Endothelial cell of umbilical vein (primary cell): ENCODE measurements around the gene CACNA1B. TPM values are rescaled to one million over a fixed set of nuclear protein-coding genes. Genes with fewer than 3 reads are reported as not detected.

Experiments used
- BruUV-seq: library from RNA; stranded (reverse); fragments of 400-500 nt; replicated peaks from 2 replicates; lab custom pipeline; 2021; lab: Mats Ljungman, UMichigan
- CTCF ChIA-PET: fragments of 300-600, 350-600 bp; sonication (Branson Sonifier 250); formaldehyde crosslinking; loops from one replicate; lab custom pipeline; 2021; ENCODE audit warnings: antibody characterized with exemption, inconsistent platforms; lab: Charles Lee
- POLR2A ChIA-PET: fragments of 300-600, 350-600 bp; sonication (Branson Sonifier 250); formaldehyde crosslinking; loops from one replicate; lab custom pipeline; 2021; ENCODE audit warnings: antibody characterized with exemption, inconsistent platforms; lab: Charles Lee
- DNase-seq: peaks from one replicate; pipeline ENCODE4 v3.0.0-alpha.2; 2011; ENCODE audit warnings: low read depth, low spot score
- FAIRE-seq: peaks from 2 replicates; lab custom pipeline; 2011; peaks lifted over from hg19 to GRCh38; lab: Jason Lieb, UNC
- H2AFZ ChIP-seq: 2 replicates; pipeline ENCODE4 v1.6.0; 2012; ENCODE audit warnings: low read depth, low read length, control low read depth, inconsistent platforms
- H3K27ac ChIP-seq: 2 replicates; pipeline ENCODE4 v1.5.1; 2011; ENCODE audit warnings: low read depth, mild to moderate bottlenecking, control low read depth, low read length, moderate library complexity; ENCODE audit not compliant: insufficient read depth
- H3K27me3 ChIP-seq, 2 experiments: 2 replicates each; pipeline versions ENCODE4 v1.6.0 to v1.6.1; 2011; ENCODE audit warnings: low read length in 2 of 2, mixed read lengths in 1 of 2; ENCODE audit not compliant: control insufficient read depth in 2 of 2, insufficient read depth in 2 of 2
- H3K36me3 ChIP-seq, 2 experiments: 2 replicates in 1 of 2; 3 replicates in 1 of 2; pipeline ENCODE4 v1.5.1; 2011; ENCODE audit warnings: low read length in 2 of 2, mild to moderate bottlenecking in 1 of 2, moderate library complexity in 1 of 2; ENCODE audit not compliant: control insufficient read depth in 2 of 2, insufficient read depth in 2 of 2; ENCODE audit errors: extremely low read depth in 1 of 2
- H3K4me1 ChIP-seq: 3 replicates; pipeline ENCODE4 v1.5.1; 2011; ENCODE audit warnings: mild to moderate bottlenecking, low read length; ENCODE audit not compliant: control insufficient read depth, insufficient read depth; ENCODE audit errors: extremely low read depth
- H3K4me2 ChIP-seq: 2 replicates; pipeline ENCODE4 v1.6.1; 2011; ENCODE audit warnings: low read length, control low read depth, mixed read lengths; ENCODE audit not compliant: insufficient read depth
- H3K4me3 ChIP-seq, 3 experiments: fragments of 200-600 bp in 1 of 3; sonication (generic), shearing (Covaris generic) in 1 of 3; replicated peaks in 1 of 3; 2 replicates each; pipeline ENCODE4 v1.5.1; 2011 to 2016; ENCODE audit warnings: control low read depth in 3 of 3, low read length in 3 of 3, mild to moderate bottlenecking in 2 of 3, inconsistent platforms in 1 of 3, low read depth in 1 of 3, moderate library complexity in 1 of 3; ENCODE audit not compliant: insufficient read depth in 1 of 3
- H3K79me2 ChIP-seq: 2 replicates; pipeline ENCODE4 v1.6.0; 2012; ENCODE audit warnings: low read length, inconsistent platforms; ENCODE audit not compliant: control insufficient read depth, insufficient read depth
- H3K9ac ChIP-seq: replicated peaks from 2 replicates; pipeline ENCODE3; 2011; ENCODE audit warnings: low read length, control low read depth; ENCODE audit not compliant: insufficient read depth; ENCODE audit errors: extremely low read depth
- H3K9me1 ChIP-seq: replicated peaks from 3 replicates; pipeline ENCODE4 v1.6.0; 2011; ENCODE audit warnings: mild to moderate bottlenecking, low read length; ENCODE audit not compliant: control insufficient read depth, insufficient read depth; ENCODE audit errors: extremely low read depth
- H3K9me3 ChIP-seq: replicated peaks from 2 replicates; pipeline ENCODE4 v1.5.1; 2012; ENCODE audit warnings: low read length, inconsistent platforms; ENCODE audit not compliant: control insufficient read depth, insufficient read depth
- H4K20me1 ChIP-seq: replicated peaks from 2 replicates; pipeline ENCODE3; 2011; ENCODE audit warnings: mild to moderate bottlenecking, low read length; ENCODE audit not compliant: control insufficient read depth, insufficient read depth; ENCODE audit errors: extremely low read depth
- CTCF ChIP-seq, 2 donors: IDR thresholded peaks; 1 replicate in 1 of 2; 2 replicates in 1 of 2; pipeline ENCODE4 v1.5.1; 2011; ENCODE audit warnings: low read length in 2 of 2, mild to moderate bottlenecking in 2 of 2, moderate library complexity in 2 of 2, control low read depth in 1 of 2, inconsistent platforms in 1 of 2, low read depth in 1 of 2; ENCODE audit not compliant: insufficient read depth in 1 of 2; ENCODE audit errors: extremely low read depth in 1 of 2
- EZH2 ChIP-seq: IDR thresholded peaks from 2 replicates; pipeline ENCODE4 v1.6.1; 2012; ENCODE audit warnings: borderline replicate concordance, low read depth, mild to moderate bottlenecking, moderate library complexity, low read length, inconsistent platforms; ENCODE audit not compliant: severe bottlenecking
- FOS ChIP-seq: IDR thresholded peaks from 2 replicates; pipeline ENCODE4 v1.6.1; 2011; ENCODE audit warnings: mild to moderate bottlenecking, low read length, moderate library complexity, borderline replicate concordance; ENCODE audit not compliant: insufficient read depth
- GATA2 ChIP-seq: IDR thresholded peaks from 2 replicates; pipeline ENCODE4 v1.7.0; 2011; ENCODE audit warnings: low read depth, mild to moderate bottlenecking, moderate library complexity, mixed read lengths, low read length; ENCODE audit not compliant: insufficient read length, insufficient read depth
- JUN ChIP-seq: IDR thresholded peaks from 2 replicates; pipeline ENCODE4 v1.6.1; 2011; ENCODE audit warnings: borderline replicate concordance, low read depth; ENCODE audit not compliant: insufficient read length, insufficient read depth
- MYC ChIP-seq: IDR thresholded peaks from one replicate; pipeline ENCODE4 v1.6.1; 2011; ENCODE audit warnings: mild to moderate bottlenecking, low read depth, low read length
- POLR2A ChIP-seq: IDR thresholded peaks from 2 replicates; pipeline ENCODE4 v1.6.1; 2012; ENCODE audit warnings: low read depth, mild to moderate bottlenecking, control low read depth, low read length
- POLR2AphosphoS5 ChIP-seq: IDR thresholded peaks from 2 replicates; pipeline ENCODE4 v1.6.1; 2012; ENCODE audit warnings: low read depth, mild to moderate bottlenecking, control low read depth, low read length, moderate library complexity; ENCODE audit not compliant: insufficient read depth
- dilution Hi-C: fragments of 300-500 bp; cut with MboI; formaldehyde crosslinking; loops from one replicate; pipeline ENCODE4 v1.15.0; 2019; ENCODE audit warnings: low sequenced_read_pairs; ENCODE audit not compliant: extremely low pct_ligation_motif_present
- intact Hi-C: fragments of 100-400 bp; cut with micrococcal nuclease; formaldehyde crosslinking; loops from one replicate; pipeline ENCODE4 v1.10.0; 2022
- polyA plus RNA-seq, 4 experiments: library from polyadenylated mRNA; depleted of rRNA in 3 of 4; stranded (reverse) in 3 of 4; unstranded in 1 of 4; fragments of >200 nt; gene quantifications; 2 replicates each; pipeline versions ENCODE4 v1.2.1 to v1.2.3, GENCODE V29; 2011 to 2012; ENCODE audit warnings: missing spikeins in 1 of 4
- total RNA-seq: library from RNA; stranded (reverse); gene quantifications from 2 replicates; pipeline ENCODE4 v1.2.3, GENCODE V29; 2021
- TF ChIP-seq, protein P1 (sequence below): IDR thresholded peaks from 2 replicates; pipeline ENCODE4 v1.6.1; 2011; ENCODE audit not compliant: insufficient read depth, insufficient read length

The CACNA1B gene
- total and polyA plus RNA-seq, 2 donors (not counting 3 experiments of a cell fraction or from before 2014, with no cell fraction given): 0.11 to 0.41 TPM

- H3K9me3 ChIP-seq: no peaks in the 10 kb centered on the region
- H3K79me2 ChIP-seq: no peaks in the 10 kb centered on the region
- H4K20me1 ChIP-seq: no peaks in the 10 kb centered on the region
- no peak overlapping the region for H2AFZ ChIP-seq
- ChIA-PET POLR2A (no interaction called here), CTCF (no interaction called here)
- no peak overlapping the region for H3K27ac ChIP-seq
- dilution Hi-C loops (no loop called here), intact Hi-C loops (no loop called here)
- DNase-seq: no peak
- FAIRE-seq: no peak
- no peaks in the 10 kb centered on the region for H3K4me1 ChIP-seq
- no peak overlapping the region for H3K4me2 ChIP-seq
- TF ChIP-seq POLR2AphosphoS5 (no peak), POLR2A (no peak), GATA2 (no peak), JUN (no peak), MYC (no peak), CTCF (IDR thresholded peaks at IDR 0.05; ENCODE audit: extremely low read depth in 1 of 2, insufficient read depth in 1 of 2, low read depth in 1 of 2, low read length in 2 of 2) (no peak), FOS (no peak), EZH2 (no peak)
- TF ChIP-seq, protein P1, sequence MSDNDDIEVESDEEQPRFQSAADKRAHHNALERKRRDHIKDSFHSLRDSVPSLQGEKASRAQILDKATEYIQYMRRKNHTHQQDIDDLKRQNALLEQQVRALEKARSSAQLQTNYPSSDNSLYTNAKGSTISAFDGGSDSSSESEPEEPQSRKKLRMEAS: no peak
- H3K4me3 ChIP-seq: no peak overlapping the region
- H3K9me1 ChIP-seq: no peaks in the 10 kb centered on the region
- no peak overlapping the region for H3K9ac ChIP-seq
- H3K36me3 ChIP-seq: no peaks in the 10 kb centered on the region
- no peaks in the 10 kb centered on the region for H3K27me3 ChIP-seq
- BruUV-seq: no TSS peak
Measured at GRCh38 chr9:137913771-137914767, 36.5 kb downstream of the CACNA1B start.
